Left lung (tissue), 10 donors: Measurements from ENCODE around the gene NAALADL2. TPM values are rescaled to one million over a fixed set of nuclear protein-coding genes. Genes with fewer than 3 reads are reported as not detected.

Experiments used
- ATAC-seq: fragments of 200-7000 bp; cut with Tn5 transposase; one replicate; pipeline ENCODE4 v1.9.1; 2020; ENCODE audit warnings: moderate library complexity
- DNase-seq, 4 donors: peaks; one replicate each; pipeline ENCODE4 v3.0.0-alpha.2; 2013 to 2020
- H3K27ac ChIP-seq, 2 donors: fragments of 200-600 bp; sonication (generic) in 1 of 2; one replicate each; pipeline versions ENCODE4 v1.5.0 to v1.8.0; 2020 to 2021
- H3K27me3 ChIP-seq, 2 donors: fragments of 200-600 bp; sonication (generic) in 1 of 2; one replicate each; pipeline versions ENCODE4 v1.5.0 to v1.8.0; 2020 to 2021
- H3K36me3 ChIP-seq, 2 donors: fragments of 200-600 bp; sonication (generic) in 1 of 2; one replicate each; pipeline versions ENCODE4 v1.5.0 to v1.8.0; 2020 to 2021
- H3K4me1 ChIP-seq, 2 donors: fragments of 200-600 bp; one replicate each; pipeline ENCODE4 v1.8.0; 2021
- H3K4me3 ChIP-seq, 2 donors: fragments of 200-600 bp; sonication (generic) in 1 of 2; one replicate each; pipeline versions ENCODE4 v1.5.0 to v1.8.0; 2020 to 2021; ENCODE audit warnings: mild to moderate bottlenecking in 1 of 2
- H3K9me3 ChIP-seq, 2 donors: fragments of 200-600 bp; sonication (generic) in 1 of 2; one replicate each; pipeline versions ENCODE4 v1.5.0 to v1.8.0; 2020 to 2021
- intact Hi-C, 2 donors: fragments of 100-400 bp; cut with DNase I; formaldehyde crosslinking; loops; one replicate each; pipeline versions ENCODE4 v1.11.2 to v1.14.2; 2022
- polyA plus RNA-seq, 6 donors: library from polyadenylated mRNA; unstranded; fragments of 120-200 nt; gene quantifications; one replicate each; pipeline ENCODE4 v1.2.1, GENCODE V29; 2013; ENCODE audit not compliant: insufficient read length in 6 of 6
- total RNA-seq, 2 donors: library from RNA; stranded (reverse); fragmentation: NEBNext Ultra II Directional; extraction: Animal tissue kit (Norgen Biotek cat#: 25700); gene quantifications; one replicate each; pipeline ENCODE4 v1.2.1, GENCODE V29; 2021
- TF ChIP-seq, protein P1 (sequence below), 2 donors: fragments of 200-600 bp; sonication (generic) in 1 of 2; IDR thresholded peaks; one replicate each; pipeline versions ENCODE4 v1.5.0 to v1.8.0; 2021; ENCODE audit warnings: antibody characterized with exemption in 2 of 2
- donor health status: DM: no; HTN: yes; CAD: no.
- donor health status: DM: no; HTN: no; CAD: no.

NAALADL2 gene
- total and polyA plus RNA-seq, 8 donors: 9.8 to 23.3 (median 17.8) TPM

DNA sequence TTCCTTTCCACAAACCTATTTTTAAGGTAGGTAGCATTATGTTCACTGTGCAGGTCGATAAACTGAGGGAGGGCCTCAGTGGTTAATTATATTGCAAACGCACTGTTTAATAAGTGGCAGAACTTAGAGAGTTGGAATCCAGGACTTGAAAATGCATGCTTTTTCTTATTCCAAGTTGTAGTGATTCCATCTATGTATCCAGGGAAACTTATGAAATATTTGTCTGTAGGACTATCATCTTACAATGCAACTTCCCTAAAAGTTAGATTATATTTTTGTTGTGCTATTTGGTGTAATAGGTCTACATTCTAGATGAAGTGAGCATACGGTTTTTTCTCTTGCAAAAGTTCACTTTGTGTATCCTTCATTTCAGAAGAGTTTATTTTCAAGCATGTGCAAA, 419.5 kb downstream of the NAALADL2 start:
- TF ChIP-seq, protein P1, sequence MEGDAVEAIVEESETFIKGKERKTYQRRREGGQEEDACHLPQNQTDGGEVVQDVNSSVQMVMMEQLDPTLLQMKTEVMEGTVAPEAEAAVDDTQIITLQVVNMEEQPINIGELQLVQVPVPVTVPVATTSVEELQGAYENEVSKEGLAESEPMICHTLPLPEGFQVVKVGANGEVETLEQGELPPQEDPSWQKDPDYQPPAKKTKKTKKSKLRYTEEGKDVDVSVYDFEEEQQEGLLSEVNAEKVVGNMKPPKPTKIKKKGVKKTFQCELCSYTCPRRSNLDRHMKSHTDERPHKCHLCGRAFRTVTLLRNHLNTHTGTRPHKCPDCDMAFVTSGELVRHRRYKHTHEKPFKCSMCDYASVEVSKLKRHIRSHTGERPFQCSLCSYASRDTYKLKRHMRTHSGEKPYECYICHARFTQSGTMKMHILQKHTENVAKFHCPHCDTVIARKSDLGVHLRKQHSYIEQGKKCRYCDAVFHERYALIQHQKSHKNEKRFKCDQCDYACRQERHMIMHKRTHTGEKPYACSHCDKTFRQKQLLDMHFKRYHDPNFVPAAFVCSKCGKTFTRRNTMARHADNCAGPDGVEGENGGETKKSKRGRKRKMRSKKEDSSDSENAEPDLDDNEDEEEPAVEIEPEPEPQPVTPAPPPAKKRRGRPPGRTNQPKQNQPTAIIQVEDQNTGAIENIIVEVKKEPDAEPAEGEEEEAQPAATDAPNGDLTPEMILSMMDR (IDR thresholded peaks at IDR 0.05): no peak
- Histone ChIP-seq H3K9me3 (no peaks in the 10 kb centered on the region), H3K36me3 (no peaks in the 10 kb centered on the region), H3K27me3 (no peaks in the 10 kb centered on the region), H3K4me3 (no peak overlapping the region), H3K4me1 (no peaks in the 10 kb centered on the region), H3K27ac (no peak overlapping the region)
- DNase-seq (no peak), ATAC-seq (no peak)
- intact Hi-C loops: no loop called here

DNA sequence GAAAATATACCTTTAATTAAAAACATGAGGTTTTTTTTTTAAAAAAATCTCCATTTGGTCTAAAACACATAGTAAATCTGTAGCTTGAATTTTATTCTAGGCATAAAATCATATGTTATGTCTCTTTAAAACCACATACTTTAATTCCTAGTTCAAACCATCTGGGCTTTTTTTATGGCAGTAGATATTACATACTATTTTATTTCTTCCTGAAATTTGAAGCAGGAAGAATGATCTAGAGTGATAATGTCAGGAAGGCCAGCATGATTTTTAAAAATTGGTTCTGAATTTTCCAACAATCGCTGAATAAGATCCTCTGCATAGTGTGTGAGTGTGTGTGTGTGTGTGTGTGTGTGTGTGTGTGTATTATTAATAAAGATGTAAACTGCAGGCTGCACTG, 420.3 kb downstream of the NAALADL2 start:
- TF ChIP-seq, protein P1 (IDR thresholded peaks at IDR 0.05): no peak
- Histone ChIP-seq H3K4me3 (no peak overlapping the region), H3K36me3 (no peaks in the 10 kb centered on the region), H3K9me3 (no peaks in the 10 kb centered on the region), H3K27ac (no peak overlapping the region), H3K27me3 (no peaks in the 10 kb centered on the region), H3K4me1 (no peaks in the 10 kb centered on the region)
- intact Hi-C loops: no loop called here
- DNase-seq (no peak), ATAC-seq (no peak)

DNA sequence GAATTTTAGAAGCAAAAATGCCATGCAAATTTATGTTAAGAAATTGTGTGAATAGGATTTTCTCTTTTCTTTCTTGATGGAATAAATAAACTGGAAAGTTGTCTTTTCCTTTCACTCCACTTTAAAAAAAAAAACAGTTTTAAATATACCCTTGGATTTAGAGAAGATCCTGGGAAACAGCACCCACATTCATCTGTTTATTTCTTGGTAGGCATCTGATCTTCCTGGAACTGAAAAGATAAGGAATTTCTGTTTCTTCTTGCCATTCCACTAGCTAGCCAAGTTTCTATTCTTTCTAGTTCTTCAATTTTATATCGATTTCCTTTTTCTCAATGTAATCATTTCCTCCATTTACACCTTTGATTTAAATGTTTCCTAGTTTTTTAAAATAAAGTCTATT, 420.8 kb downstream of the NAALADL2 start:
- TF ChIP-seq, protein P1 (IDR thresholded peaks at IDR 0.05): no peak
- intact Hi-C loops: no loop called here
- Histone ChIP-seq H3K4me3 (no peak overlapping the region), H3K36me3 (no peaks in the 10 kb centered on the region), H3K27ac (no peak overlapping the region), H3K27me3 (no peaks in the 10 kb centered on the region), H3K4me1 (no peaks in the 10 kb centered on the region), H3K9me3 (no peaks in the 10 kb centered on the region)
- DNase-seq (no peak), ATAC-seq (no peak)

DNA sequence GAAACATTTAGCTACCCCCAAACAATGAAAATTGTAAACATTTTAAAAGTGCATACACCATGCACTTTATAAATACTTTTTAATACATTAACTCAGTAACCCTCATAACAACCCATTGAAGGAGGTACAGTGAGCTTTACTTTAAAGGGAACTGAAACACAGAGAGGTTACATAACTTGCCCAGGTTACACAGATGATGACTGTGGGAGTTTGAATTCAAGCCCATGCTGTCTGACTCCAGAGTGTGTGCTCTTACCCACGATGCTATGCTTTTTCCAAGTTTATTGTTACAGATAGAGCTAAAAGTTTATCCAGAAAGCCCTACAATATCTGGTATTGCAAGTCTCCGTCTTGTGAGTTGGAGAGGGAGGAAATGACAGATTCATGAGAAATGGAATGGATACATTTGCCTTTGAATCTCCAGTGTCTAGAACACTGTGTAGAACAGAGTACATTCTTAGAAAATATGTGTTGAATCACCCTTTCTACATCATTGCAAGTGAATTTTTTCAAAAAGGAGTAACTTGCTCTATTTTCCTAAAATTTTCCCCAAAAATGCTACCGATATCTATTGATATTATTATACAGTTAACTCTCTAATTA, 428.3 kb downstream of the NAALADL2 start:
- Histone ChIP-seq H3K27ac (no peak overlapping the region), H3K4me3 (no peak overlapping the region), H3K9me3 (no peaks in the 10 kb centered on the region), H3K36me3 (no peaks in the 10 kb centered on the region), H3K27me3 (no peaks in the 10 kb centered on the region), H3K4me1 (no peaks in the 10 kb centered on the region)
- ATAC-seq: no peak
- no peak for DNase-seq
- TF ChIP-seq, protein P1 (IDR thresholded peaks at IDR 0.05): no peak
- intact Hi-C loops: no loop called here

DNA sequence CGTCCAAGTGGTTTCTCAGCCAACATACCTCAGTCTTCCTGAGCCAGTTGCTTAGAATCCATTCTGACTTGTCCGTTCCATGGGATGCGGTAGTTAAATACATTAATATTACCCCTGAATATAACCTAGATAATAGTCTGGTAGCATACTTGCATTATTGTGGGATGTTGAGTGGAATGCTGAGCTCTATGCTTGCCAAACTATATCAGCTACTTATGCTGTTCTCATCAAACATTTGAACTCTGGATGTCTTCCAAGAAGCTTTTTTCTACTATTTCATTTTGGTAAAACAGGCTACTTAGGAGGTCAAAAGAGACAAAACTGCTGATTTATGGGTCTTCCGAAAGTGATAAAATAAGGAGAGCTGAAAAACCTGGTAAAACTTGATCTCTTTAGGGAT, 429.5 kb downstream of the NAALADL2 start:
- Histone ChIP-seq H3K27ac (no peak overlapping the region), H3K4me3 (no peak overlapping the region), H3K9me3 (no peaks in the 10 kb centered on the region), H3K36me3 (no peaks in the 10 kb centered on the region), H3K4me1 (no peaks in the 10 kb centered on the region), H3K27me3 (no peaks in the 10 kb centered on the region)
- ATAC-seq (peak; percentile 32), DNase-seq (peak in 2 of 4 donors; percentile 28 to 31)
- TF ChIP-seq, protein P1 (IDR thresholded peaks at IDR 0.05): no peak
- intact Hi-C loops: no loop called here
